SK-N-MC (cell line): ENCODE data around the gene HDAC4.

ENCODE experiments used
- EZH2 ChIP-seq: fragments of 200-600 bp; sonication (generic); IDR thresholded peaks from one replicate; pipeline ENCODE4 v1.6.1; 2017; ENCODE audit warnings: antibody characterized with exemption
- FOXP2 ChIP-seq: optimal IDR thresholded peaks from 2 replicates; pipeline ENCODE3; 2011; ENCODE audit warnings: mild to moderate bottlenecking, moderate library complexity; ENCODE audit not compliant: insufficient read depth; ENCODE audit errors: extremely low read length, control extremely low read depth
- POLR2AphosphoS5 ChIP-seq: IDR thresholded peaks from 2 replicates; pipeline ENCODE4 v1.6.1; 2012; ENCODE audit warnings: mild to moderate bottlenecking, low read depth, low read length, borderline replicate concordance

DNA sequence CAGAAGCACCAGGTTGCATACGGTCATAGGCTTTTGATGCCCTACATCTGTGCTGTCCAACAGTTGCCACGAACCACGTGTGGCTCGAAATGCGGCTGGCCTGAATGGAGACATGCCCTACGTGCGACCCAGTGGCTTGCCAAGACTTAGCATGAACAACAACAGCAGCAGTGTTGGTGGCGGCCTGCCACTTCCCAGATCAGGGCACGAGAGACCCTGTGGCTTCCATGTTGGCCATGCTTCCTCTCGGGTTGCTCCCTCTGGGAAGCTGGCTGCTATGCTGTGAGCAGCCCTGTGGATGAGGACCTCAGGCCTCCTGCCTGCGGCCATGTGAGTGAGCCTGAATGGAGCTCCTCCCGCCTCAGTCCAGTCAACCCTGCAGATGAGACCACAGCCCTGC, 212.3 kb downstream of the HDAC4 start:
- TF ChIP-seq FOXP2 (no peak), EZH2 (no peak), POLR2AphosphoS5 (no peak)
